Nephron progenitor cell (in vitro differentiated cells): ENCODE results near the gene DYTN.
A peak's percentile ranks its signal among the peaks of the same experiment; 100 is the strongest.

Experiments
- DNase-seq: peaks from one replicate; pipeline ENCODE4 v3.0.0; 2021
- H3K27ac Mint-ChIP-seq: 2 replicates; pipeline ENCODE4 v1.8.0; 2021; ENCODE audit warnings: mild to moderate bottlenecking, moderate library complexity, mixed read lengths
- H3K27me3 Mint-ChIP-seq: 2 replicates; pipeline ENCODE4 v1.8.0; 2021; ENCODE audit warnings: mild to moderate bottlenecking, low read depth, mixed read lengths; ENCODE audit not compliant: poor library complexity
- H3K36me3 Mint-ChIP-seq: 2 replicates; pipeline ENCODE4 v1.8.0; 2021; ENCODE audit warnings: low read depth, mixed read lengths
- H3K4me1 Mint-ChIP-seq: 2 replicates; pipeline ENCODE4 v1.8.0; 2021; ENCODE audit warnings: mixed read lengths
- H3K4me3 Mint-ChIP-seq: 2 replicates; pipeline ENCODE4 v1.8.0; 2021; ENCODE audit warnings: mild to moderate bottlenecking, moderate library complexity, mixed read lengths
- H3K9me3 Mint-ChIP-seq: 2 replicates; pipeline ENCODE4 v1.8.0; 2021; ENCODE audit warnings: mild to moderate bottlenecking, moderate library complexity, mixed read lengths
- CTCF ChIP-seq: fragments of 200-600 bp; sonication (generic); IDR thresholded peaks from 2 replicates; pipeline ENCODE4 v1.5.0; 2021; ENCODE audit warnings: antibody characterized with exemption

Gene DYTN

GRCh38 chr2:206693399-206694137 lies 24.6 kb downstream of the DYTN start:
- DNase-seq = peak; percentile 33
- Mint-ChIP-seq H3K36me3 (no peaks in the 10 kb centered on the region), H3K4me1 (no peaks in the 10 kb centered on the region), H3K27ac (no peak overlapping the region), H3K9me3 (no peaks in the 10 kb centered on the region), H3K27me3 (peaks cover 11% of the 10 kb centered on the region), H3K4me3 (no peak overlapping the region)
- TF ChIP-seq CTCF = peak; percentile 67

- H3K27me3 Mint-ChIP-seq = peaks cover 11% of the 10 kb centered on the region
- no peaks in the 10 kb centered on the region for H3K4me1 Mint-ChIP-seq
- H3K4me3 Mint-ChIP-seq = no peak overlapping the region
- no peak for DNase-seq
- TF ChIP-seq CTCF = no peak
- no peaks in the 10 kb centered on the region for H3K36me3 Mint-ChIP-seq
- no peak overlapping the region for H3K27ac Mint-ChIP-seq
- H3K9me3 Mint-ChIP-seq = no peaks in the 10 kb centered on the region
These were observed 25.2 kb downstream of the DYTN start for GRCh38 chr2:206692971-206693370.

- TF ChIP-seq CTCF = no peak
- Mint-ChIP-seq H3K4me1 (no peaks in the 10 kb centered on the region), H3K4me3 (no peak overlapping the region), H3K27ac (no peak overlapping the region), H3K27me3 (peaks cover 15% of the 10 kb centered on the region), H3K36me3 (no peaks in the 10 kb centered on the region), H3K9me3 (no peaks in the 10 kb centered on the region)
- DNase-seq = no peak
These were observed 29.2 kb downstream of the DYTN start for GRCh38 chr2:206688990-206689389.

- H3K4me3 Mint-ChIP-seq = no peak overlapping the region
- H3K36me3 Mint-ChIP-seq = no peaks in the 10 kb centered on the region
- no peaks in the 10 kb centered on the region for H3K4me1 Mint-ChIP-seq
- no peak for TF ChIP-seq CTCF
- peaks cover 13% of the 10 kb centered on the region for H3K27me3 Mint-ChIP-seq
- no peak for DNase-seq
- H3K9me3 Mint-ChIP-seq = no peaks in the 10 kb centered on the region
- no peak overlapping the region for H3K27ac Mint-ChIP-seq
These were observed 29.7 kb downstream of the DYTN start for GRCh38 chr2:206688453-206688852.

- H3K4me3 Mint-ChIP-seq = no peak overlapping the region
- no peak overlapping the region for H3K27ac Mint-ChIP-seq
- no peaks in the 10 kb centered on the region for H3K4me1 Mint-ChIP-seq
- no peak for DNase-seq
- H3K36me3 Mint-ChIP-seq = no peaks in the 10 kb centered on the region
- TF ChIP-seq CTCF = no peak
- no peaks in the 10 kb centered on the region for H3K9me3 Mint-ChIP-seq
- H3K27me3 Mint-ChIP-seq = peaks cover 4% of the 10 kb centered on the region
These were observed 34.6 kb downstream of the DYTN start for GRCh38 chr2:206683546-206683945.
